BJ (cell line): ENCODE data around the gene OR14K1. TPM values are rescaled to one million over a fixed set of nuclear protein-coding genes. Genes with fewer than 3 reads are reported as not detected.
"Not testable (repeated sequence)": the region's sequence is repeated elsewhere in the genome, so short reads cannot be mapped to it uniquely, and the experiment has no call there.

ENCODE experiments used
- CTCF ChIA-PET: fragments of 350-600 bp; formaldehyde crosslinking; extraction: SDS; loops from one replicate; lab custom pipeline; 2021; ENCODE audit warnings: antibody characterized with exemption, inconsistent platforms; lab: Yijun Ruan, JAX
- POLR2A ChIA-PET: fragments of 300-600 bp; sonication (Branson Sonifier 250); formaldehyde crosslinking; extraction: SDS; loops from one replicate; lab custom pipeline; 2021; ENCODE audit warnings: antibody characterized with exemption; lab: Charles Lee
- DNase-seq: peaks from one replicate; pipeline ENCODE4 v3.0.0-alpha.2; 2011; ENCODE audit warnings: low read depth
- H3K27me3 ChIP-seq: 2 replicates; pipeline ENCODE4 v1.6.0; 2011; ENCODE audit warnings: low read length; ENCODE audit not compliant: control insufficient read depth, insufficient read depth
- H3K36me3 ChIP-seq: 2 replicates; pipeline ENCODE4 v1.5.1; 2011; ENCODE audit warnings: low read length; ENCODE audit not compliant: control insufficient read depth, insufficient read depth
- H3K4me3 ChIP-seq: 2 replicates; pipeline ENCODE4 v1.5.1; 2011; ENCODE audit warnings: low read depth, mild to moderate bottlenecking, control low read depth, low read length
- CTCF ChIP-seq: IDR thresholded peaks from 2 replicates; pipeline ENCODE4 v1.5.1; 2011; ENCODE audit warnings: low read depth, mild to moderate bottlenecking, control low read depth, inconsistent platforms, low read length, moderate library complexity; ENCODE audit not compliant: insufficient read depth
- polyA plus RNA-seq: library from polyadenylated mRNA; depleted of rRNA; stranded (reverse); fragments of >200 nt; gene quantifications from 2 replicates; pipeline ENCODE4 v1.2.3, GENCODE V29; 2011; rRNA removed

Gene OR14K1
- polyA plus RNA-seq, 1 experiment = not detected

- Histone ChIP-seq H3K4me3 (no peak overlapping the region), H3K36me3 (no peaks in the 10 kb centered on the region), H3K27me3 (no peaks in the 10 kb centered on the region)
- no peak for DNase-seq
- ChIA-PET CTCF (no interaction called here), POLR2A (no interaction called here)
- no peak for TF ChIP-seq CTCF
Observed at GRCh38 chr1:247749870-247750269, 11.5 kb downstream of the OR14K1 start.

- H3K36me3 ChIP-seq, CTCF ChIA-PET, POLR2A ChIA-PET, H3K4me3 ChIP-seq, H3K27me3 ChIP-seq, DNase-seq: not testable (repeated sequence)
Observed at GRCh38 chr1:247754311-247754710, 15.9 kb downstream of the OR14K1 start.

GRCh38 chr1:247760456-247760855 lies 22.0 kb downstream of the OR14K1 start, which contains the start of gene OR1C1:
TSS of gene OR1C1 (minus strand) at chr1:247760556. CDS start at chr1:247758406, 2,150 bp downstream.
- no peak for TF ChIP-seq CTCF
- DNase-seq = no peak
- Histone ChIP-seq H3K4me3 (no peak within 1 kb of the TSS), H3K27me3 (no peaks in the 10 kb centered on the region), H3K36me3 (no peaks in the 10 kb centered on the region)
- CTCF ChIA-PET = no interaction called here
- POLR2A ChIA-PET = no interaction called here

GRCh38 chr1:247769603-247770002 lies 31.2 kb downstream of the OR14K1 start:
- no peaks in the 10 kb centered on the region for H3K36me3 ChIP-seq
- DNase-seq = no peak
- no peaks in the 10 kb centered on the region for H3K27me3 ChIP-seq
- CTCF ChIA-PET = no interaction called here
- TF ChIP-seq CTCF = no peak
- H3K4me3 ChIP-seq = no peak overlapping the region
- POLR2A ChIA-PET = no interaction called here

Other genes starting within 250 kb of the OR14K1 start
- gene OR2C3, start 202.2 kb upstream of the OR14K1 start, polyA plus RNA-seq = not detected in 2 replicates
- gene GCSAML, start 189.5 kb upstream of the OR14K1 start, polyA plus RNA-seq = not detected in 2 replicates
- not detected in 2 replicates for gene OR2G2, start 150.3 kb upstream of the OR14K1 start, polyA plus RNA-seq
- gene OR2G3, start 133.0 kb upstream of the OR14K1 start, polyA plus RNA-seq = not detected in 2 replicates
- not detected in 2 replicates for gene OR13G1, start 58.9 kb upstream of the OR14K1 start, polyA plus RNA-seq
- not detected in 2 replicates for gene OR6F1, start 22.0 kb upstream of the OR14K1 start, polyA plus RNA-seq
- gene OR14A2, start 9.5 kb downstream of the OR14K1 start, polyA plus RNA-seq = not detected in 2 replicates
- gene OR1C1, start 21.9 kb downstream of the OR14K1 start, polyA plus RNA-seq = not detected in 2 replicates
- not detected in 2 replicates for gene OR14A16, start 85.5 kb downstream of the OR14K1 start, polyA plus RNA-seq
- not detected in 2 replicates for gene OR11L1, start 103.3 kb downstream of the OR14K1 start, polyA plus RNA-seq
- gene TRIM58, start 118.6 kb downstream of the OR14K1 start, polyA plus RNA-seq = not detected in 2 replicates
- not detected in 2 replicates for gene OR2W3, start 157.0 kb downstream of the OR14K1 start, polyA plus RNA-seq
- not detected in 2 replicates for gene OR2T8, start 181.6 kb downstream of the OR14K1 start, polyA plus RNA-seq
- not detected in 2 replicates for gene OR2AJ1, start 186.3 kb downstream of the OR14K1 start, polyA plus RNA-seq
- gene OR2L8, start 210.2 kb downstream of the OR14K1 start, polyA plus RNA-seq = not detected in 2 replicates
- gene OR2AK2, start 226.6 kb downstream of the OR14K1 start, polyA plus RNA-seq = not detected in 2 replicates